Keratinocyte (primary cell): ENCODE results near the gene AAGAB. TPM values are rescaled to one million over a fixed set of nuclear protein-coding genes. Genes with fewer than 3 reads are reported as not detected.

ENCODE experiments used
- DNase-seq: peaks from one replicate; pipeline ENCODE4 v3.0.0-alpha.2; 2011; ENCODE audit warnings: low read depth, missing footprints, low spot score
- FAIRE-seq: peaks from 2 replicates; lab custom pipeline; 2011; peaks lifted over from hg19 to GRCh38; lab: Jason Lieb, UNC
- H2AFZ ChIP-seq: 2 replicates; pipeline ENCODE4 v1.6.0; 2012; ENCODE audit warnings: low read length, control low read depth, inconsistent platforms; ENCODE audit not compliant: control insufficient read depth
- H3K27ac ChIP-seq: 2 replicates; pipeline ENCODE4 v1.5.1; 2011; ENCODE audit warnings: low read length; ENCODE audit not compliant: control insufficient read depth, insufficient read depth
- H3K27me3 ChIP-seq: 3 replicates; pipeline ENCODE4 v1.6.0; 2011; ENCODE audit warnings: low read length; ENCODE audit not compliant: control insufficient read depth, insufficient read depth; ENCODE audit errors: extremely low read depth
- H3K36me3 ChIP-seq, 2 experiments: 2 replicates in 1 of 2; 3 replicates in 1 of 2; pipeline ENCODE4 v1.5.1; 2011; ENCODE audit warnings: low read length in 2 of 2, mild to moderate bottlenecking in 1 of 2; ENCODE audit not compliant: control insufficient read depth in 2 of 2, insufficient read depth in 2 of 2; ENCODE audit errors: extremely low read depth in 1 of 2
- H3K4me1 ChIP-seq: 3 replicates; pipeline ENCODE4 v1.5.1; 2011; ENCODE audit warnings: low read length; ENCODE audit not compliant: control insufficient read depth, insufficient read depth; ENCODE audit errors: extremely low read depth
- H3K4me2 ChIP-seq: 3 replicates; pipeline ENCODE4 v1.6.0; 2011; ENCODE audit warnings: low read depth, low read length; ENCODE audit not compliant: control insufficient read depth, insufficient read depth; ENCODE audit errors: extremely low read depth
- H3K4me3 ChIP-seq, 3 experiments: fragments of 200-600 bp in 1 of 3; sonication (generic) in 1 of 3; 2 replicates in 2 of 3; 3 replicates in 1 of 3; pipeline ENCODE4 v1.5.1; 2011 to 2016; ENCODE audit warnings: low read length in 3 of 3, mild to moderate bottlenecking in 3 of 3, control low read depth in 2 of 3, inconsistent platforms in 1 of 3, low read depth in 1 of 3, mixed read lengths in 1 of 3, mixed run types in 1 of 3, moderate library complexity in 1 of 3; ENCODE audit not compliant: control insufficient read depth in 2 of 3, insufficient read depth in 2 of 3; ENCODE audit errors: extremely low read depth in 1 of 3
- H3K79me2 ChIP-seq: 2 replicates; pipeline ENCODE4 v1.6.0; 2012; ENCODE audit warnings: low read length; ENCODE audit not compliant: control insufficient read depth, insufficient read depth
- H3K9ac ChIP-seq: 3 replicates; pipeline ENCODE4 v1.6.0; 2011; ENCODE audit warnings: low read length; ENCODE audit not compliant: control insufficient read depth, insufficient read depth; ENCODE audit errors: extremely low read depth
- H3K9me1 ChIP-seq: 3 replicates; pipeline ENCODE4 v1.6.0; 2011; ENCODE audit warnings: low read length; ENCODE audit not compliant: control insufficient read depth, insufficient read depth; ENCODE audit errors: extremely low read depth
- H3K9me3 ChIP-seq: 2 replicates; pipeline ENCODE4 v1.5.1; 2012; ENCODE audit warnings: low read depth, low read length; ENCODE audit not compliant: control insufficient read depth
- H4K20me1 ChIP-seq: 3 replicates; pipeline ENCODE4 v1.6.0; 2011; ENCODE audit warnings: low read length; ENCODE audit not compliant: control insufficient read depth, insufficient read depth; ENCODE audit errors: extremely low read depth
- CTCF ChIP-seq, 3 experiments: IDR thresholded peaks in 1 of 3; conservative IDR thresholded peaks in 1 of 3; optimal IDR thresholded peaks in 1 of 3; 2 replicates in 2 of 3; 3 replicates in 1 of 3; pipeline versions ENCODE3 to v1.5.1; 2011; ENCODE audit warnings: low read length in 3 of 3, mild to moderate bottlenecking in 3 of 3, moderate library complexity in 2 of 3, control low read depth in 1 of 3, inconsistent platforms in 1 of 3; ENCODE audit not compliant: insufficient read depth in 2 of 3; ENCODE audit errors: extremely low read depth in 1 of 3
- EZH2 ChIP-seq: IDR thresholded peaks from one replicate; pipeline ENCODE4 v1.6.1; 2012; ENCODE audit warnings: inconsistent platforms, mild to moderate bottlenecking, low read length, moderate library complexity
- dilution Hi-C: fragments of 300-500 bp; cut with MboI; formaldehyde crosslinking; loops from one replicate; pipeline ENCODE4 v1.7.0; 2020; ENCODE audit warnings: low sequenced_read_pairs; ENCODE audit not compliant: extremely low pct_ligation_motif_present
- polyA plus RNA-seq, 5 experiments: library from polyadenylated mRNA; depleted of rRNA in 3 of 5; stranded (reverse) in 3 of 5; stranded (forward) in 1 of 5; unstranded in 1 of 5; fragments of >200 nt; gene quantifications; 1 replicate in 1 of 5; 2 replicates in 3 of 5; 3 replicates in 1 of 5; pipeline versions ENCODE4 v1.2.1 to v1.2.3, GENCODE V29; 2011 to 2012; ENCODE audit warnings: missing spikeins in 2 of 5, low read depth in 1 of 5, low replicate concordance in 1 of 5

Gene AAGAB
- polyA plus RNA-seq, 1 donor (not counting 4 experiments of a cell fraction or from before 2014, with no cell fraction given) = 82.7 TPM

GRCh38 chr15:67266870-67267269 lies 12.4 kb upstream of the AAGAB start:
- TF ChIP-seq CTCF (optimal IDR thresholded peaks at IDR 0.05 in 1 of 3, IDR thresholded peaks at IDR 0.05 in 1 of 3, conservative IDR thresholded peaks at IDR 0.05 in 1 of 3; ENCODE audit: extremely low read depth in 1 of 3, insufficient read depth in 2 of 3, low read length in 3 of 3) (no peak), EZH2 (no peak)
- Histone ChIP-seq H3K9ac (no peak overlapping the region), H3K27ac (no peak overlapping the region), H3K27me3 (no peaks in the 10 kb centered on the region), H2AFZ (no peak overlapping the region), H3K36me3 (no peaks in the 10 kb centered on the region), H3K9me3 (no peaks in the 10 kb centered on the region), H3K4me2 (no peak overlapping the region), H3K79me2 (no peaks in the 10 kb centered on the region), H3K9me1 (no peaks in the 10 kb centered on the region), H4K20me1 (no peaks in the 10 kb centered on the region), H3K4me1 (no peaks in the 10 kb centered on the region), H3K4me3 (no peak overlapping the region)
- FAIRE-seq (no peak), DNase-seq (no peak)
- dilution Hi-C loops = no loop called here

- FAIRE-seq (no peak), DNase-seq (no peak)
- no peaks in the 10 kb centered on the region for H3K79me2 ChIP-seq
- H2AFZ ChIP-seq = no peak overlapping the region
- no peak overlapping the region for H3K27ac ChIP-seq
- H3K9me1 ChIP-seq = no peaks in the 10 kb centered on the region
- no peak overlapping the region for H3K9ac ChIP-seq
- no peak overlapping the region for H3K4me2 ChIP-seq
- H3K4me3 ChIP-seq = no peak overlapping the region
- H3K4me1 ChIP-seq = no peaks in the 10 kb centered on the region
- H4K20me1 ChIP-seq = no peaks in the 10 kb centered on the region
- no peaks in the 10 kb centered on the region for H3K9me3 ChIP-seq
- no peak for TF ChIP-seq EZH2
- TF ChIP-seq CTCF (optimal IDR thresholded peaks at IDR 0.05 in 1 of 3, IDR thresholded peaks at IDR 0.05 in 1 of 3, conservative IDR thresholded peaks at IDR 0.05 in 1 of 3; ENCODE audit: extremely low read depth in 1 of 3, insufficient read depth in 2 of 3, low read length in 3 of 3) = no peak
- dilution Hi-C loops = no loop called here
- H3K27me3 ChIP-seq = no peaks in the 10 kb centered on the region
- no peaks in the 10 kb centered on the region for H3K36me3 ChIP-seq
Observed at GRCh38 chr15:67259806-67260205, 5.3 kb upstream of the AAGAB start.
